HepG2 (cell line): Measurements from ENCODE around the gene COMMD7. TPM values are rescaled to one million over a fixed set of nuclear protein-coding genes. Genes with fewer than 3 reads are reported as not detected.

Experiments used
- CEBPG ChIP-seq: IDR thresholded peaks from 2 replicates; pipeline ENCODE4 v1.6.1; 2016
- RAD51 ChIP-seq: fragments of 450-650 bp; IDR thresholded peaks from 2 replicates; pipeline ENCODE4 v1.6.1; 2016; ENCODE audit warnings: borderline replicate concordance
- RXRA ChIP-seq: sonication (generic); formaldehyde crosslinking; IDR thresholded peaks from 2 replicates; pipeline ENCODE4 v1.5.1; 2020; ENCODE audit warnings: missing genetic modification reagents
- SATB2 ChIP-seq: sonication (generic); formaldehyde crosslinking; IDR thresholded peaks from 2 replicates; pipeline ENCODE4 v1.5.0; 2020; ENCODE audit warnings: missing genetic modification reagents
- SRSF9 ChIP-seq: fragments of 200-400 bp; formaldehyde crosslinking; IDR thresholded peaks from 2 replicates; pipeline ENCODE4 v1.6.1; 2018; ENCODE audit warnings: borderline replicate concordance, mild to moderate bottlenecking, low read depth, low read length; ENCODE audit not compliant: insufficient read depth, poor library complexity, severe bottlenecking
- ZBTB7A ChIP-seq: sonication (generic); formaldehyde crosslinking; IDR thresholded peaks from 2 replicates; pipeline ENCODE4 v1.8.0; 2022; ENCODE audit warnings: mild to moderate bottlenecking, missing genetic modification reagents
- ZFAT ChIP-seq: sonication (generic); formaldehyde crosslinking; conservative IDR thresholded peaks from 2 replicates; pipeline ENCODE4 v1.8.1; 2023; ENCODE audit warnings: missing genetic modification reagents, inconsistent platforms
- ZNF235 ChIP-seq: sonication (generic); formaldehyde crosslinking; IDR thresholded peaks from 2 replicates; pipeline ENCODE4 v1.8.1; 2023; ENCODE audit warnings: mild to moderate bottlenecking, missing genetic modification reagents, borderline replicate concordance
- ZNF296 ChIP-seq: sonication (generic); formaldehyde crosslinking; conservative IDR thresholded peaks from 2 replicates; pipeline ENCODE4 v1.5.0; 2020; ENCODE audit warnings: mild to moderate bottlenecking, missing genetic modification reagents
- ZNF777 ChIP-seq: sonication (generic); formaldehyde crosslinking; IDR thresholded peaks from 2 replicates; pipeline ENCODE4 v1.4.0; 2020; ENCODE audit warnings: missing genetic modification reagents
- ZNF83 ChIP-seq: sonication (generic); formaldehyde crosslinking; IDR thresholded peaks from 2 replicates; pipeline ENCODE4 v1.4.0; 2020; ENCODE audit warnings: missing genetic modification reagents, mild to moderate bottlenecking, borderline replicate concordance
- polyA plus RNA-seq, 8 experiments: library from polyadenylated mRNA; depleted of rRNA in 3 of 8; stranded (reverse) in 7 of 8; unstranded in 1 of 8; fragments of >200 nt; fragmentation: Illumina TruSeq in 4 of 8; extraction: Trizol in 4 of 8; gene quantifications; 2 replicates each; pipeline versions ENCODE4 v1.2.1 to v1.2.3, GENCODE V29; 2011 to 2016; ENCODE audit warnings: low read depth in 4 of 8, missing spikeins in 1 of 8, mixed read lengths in 1 of 8; ENCODE audit not compliant: insufficient read depth in 1 of 8
- total RNA-seq, 5 experiments: library from RNA; depleted of rRNA; stranded (reverse); fragments of >200 nt; fragmentation: Illumina TruSeq; extraction: Trizol; gene quantifications; 2 replicates each; pipeline ENCODE4 v1.2.3, GENCODE V29; 2016; ENCODE audit warnings: low read depth in 1 of 5
- TF ChIP-seq, protein P1 (sequence below): sonication (generic); formaldehyde crosslinking; IDR thresholded peaks from 2 replicates; pipeline ENCODE4 v1.5.0; 2020; ENCODE audit warnings: missing genetic modification reagents
- TF ChIP-seq, protein P2 (sequence below): sonication (generic); formaldehyde crosslinking; IDR thresholded peaks from 2 replicates; pipeline ENCODE4 v1.9.0; 2022; ENCODE audit warnings: missing genetic modification reagents, mild to moderate bottlenecking, borderline replicate concordance
- TF ChIP-seq, protein P3 (sequence below): sonication (generic); formaldehyde crosslinking; IDR thresholded peaks from 2 replicates; pipeline ENCODE4 v1.5.0; 2020; ENCODE audit warnings: missing genetic modification reagents, mild to moderate bottlenecking, borderline replicate concordance
- TF ChIP-seq, protein P4 (sequence below): sonication (generic); formaldehyde crosslinking; IDR thresholded peaks from 2 replicates; pipeline ENCODE4 v1.5.1; 2020; ENCODE audit warnings: missing genetic modification reagents, mild to moderate bottlenecking, borderline replicate concordance
- TF ChIP-seq, protein P5 (sequence below): sonication (generic); formaldehyde crosslinking; IDR thresholded peaks from 2 replicates; pipeline ENCODE4 v1.4.0; 2020; ENCODE audit warnings: mild to moderate bottlenecking, missing genetic modification reagents
- TF ChIP-seq, protein P6 (sequence below): sonication (generic); formaldehyde crosslinking; IDR thresholded peaks from 2 replicates; pipeline ENCODE4 v1.5.0; 2020; ENCODE audit warnings: mild to moderate bottlenecking, missing genetic modification reagents

COMMD7 gene
- total and polyA plus RNA-seq, 2 of the 13 experiments (the other 11 are each of a cell fraction or from before 2014, with no cell fraction given), result 42.1 to 53.3 TPM

DNA sequence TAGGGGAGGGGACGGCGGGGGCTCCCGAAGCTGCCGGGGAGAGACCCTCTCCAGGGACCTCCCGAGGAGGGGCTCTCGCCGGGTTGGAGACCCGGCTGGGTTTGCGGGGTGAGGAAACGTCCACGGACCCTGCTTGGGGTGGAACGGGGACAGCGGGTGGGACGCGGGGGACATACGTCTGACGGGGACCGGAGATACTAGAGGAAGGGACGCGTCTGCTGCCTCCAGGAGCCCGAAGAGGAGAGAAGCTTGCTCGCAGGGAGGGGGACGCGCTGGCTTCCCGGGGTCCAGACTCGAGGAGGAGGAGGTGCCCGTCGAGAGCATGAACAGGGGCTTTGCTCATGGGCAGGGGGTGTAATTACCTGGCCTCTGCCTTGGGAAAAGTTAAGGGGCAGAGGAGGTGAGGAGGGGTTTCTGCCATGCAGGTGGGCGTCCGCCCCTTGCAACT lies 19.5 kb upstream of the COMMD7 start (continued):
- TF ChIP-seq, protein P1, sequence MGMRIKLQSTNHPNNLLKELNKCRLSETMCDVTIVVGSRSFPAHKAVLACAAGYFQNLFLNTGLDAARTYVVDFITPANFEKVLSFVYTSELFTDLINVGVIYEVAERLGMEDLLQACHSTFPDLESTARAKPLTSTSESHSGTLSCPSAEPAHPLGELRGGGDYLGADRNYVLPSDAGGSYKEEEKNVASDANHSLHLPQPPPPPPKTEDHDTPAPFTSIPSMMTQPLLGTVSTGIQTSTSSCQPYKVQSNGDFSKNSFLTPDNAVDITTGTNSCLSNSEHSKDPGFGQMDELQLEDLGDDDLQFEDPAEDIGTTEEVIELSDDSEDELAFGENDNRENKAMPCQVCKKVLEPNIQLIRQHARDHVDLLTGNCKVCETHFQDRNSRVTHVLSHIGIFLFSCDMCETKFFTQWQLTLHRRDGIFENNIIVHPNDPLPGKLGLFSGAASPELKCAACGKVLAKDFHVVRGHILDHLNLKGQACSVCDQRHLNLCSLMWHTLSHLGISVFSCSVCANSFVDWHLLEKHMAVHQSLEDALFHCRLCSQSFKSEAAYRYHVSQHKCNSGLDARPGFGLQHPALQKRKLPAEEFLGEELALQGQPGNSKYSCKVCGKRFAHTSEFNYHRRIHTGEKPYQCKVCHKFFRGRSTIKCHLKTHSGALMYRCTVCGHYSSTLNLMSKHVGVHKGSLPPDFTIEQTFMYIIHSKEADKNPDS (CRISPR knock-in tag), result no peak
- TF ChIP-seq, protein P2, sequence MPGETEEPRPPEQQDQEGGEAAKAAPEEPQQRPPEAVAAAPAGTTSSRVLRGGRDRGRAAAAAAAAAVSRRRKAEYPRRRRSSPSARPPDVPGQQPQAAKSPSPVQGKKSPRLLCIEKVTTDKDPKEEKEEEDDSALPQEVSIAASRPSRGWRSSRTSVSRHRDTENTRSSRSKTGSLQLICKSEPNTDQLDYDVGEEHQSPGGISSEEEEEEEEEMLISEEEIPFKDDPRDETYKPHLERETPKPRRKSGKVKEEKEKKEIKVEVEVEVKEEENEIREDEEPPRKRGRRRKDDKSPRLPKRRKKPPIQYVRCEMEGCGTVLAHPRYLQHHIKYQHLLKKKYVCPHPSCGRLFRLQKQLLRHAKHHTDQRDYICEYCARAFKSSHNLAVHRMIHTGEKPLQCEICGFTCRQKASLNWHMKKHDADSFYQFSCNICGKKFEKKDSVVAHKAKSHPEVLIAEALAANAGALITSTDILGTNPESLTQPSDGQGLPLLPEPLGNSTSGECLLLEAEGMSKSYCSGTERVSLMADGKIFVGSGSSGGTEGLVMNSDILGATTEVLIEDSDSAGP (CRISPR knock-in tag), result 0 out of 2 replicates have a peak, but pooled peaks have one; percentile 83
- TF ChIP-seq ZNF296 (CRISPR knock-in tag) (no peak), RXRA (CRISPR knock-in tag) (0 out of 2 replicates have a peak, but pooled peaks have one; percentile 49), ZNF777 (peak; percentile 52; the same call in 1 of the 2 replicates), ZNF235 (CRISPR knock-in tag) (no peak), ZBTB7A (CRISPR knock-in tag) (no peak), SATB2 (CRISPR knock-in tag) (no peak), SRSF9 (no peak), CEBPG (CRISPR knock-in tag) (no peak), RAD51 (no peak), ZFAT (CRISPR knock-in tag) (no peak), ZNF83 (CRISPR knock-in tag) (no peak)
- TF ChIP-seq, protein P3, sequence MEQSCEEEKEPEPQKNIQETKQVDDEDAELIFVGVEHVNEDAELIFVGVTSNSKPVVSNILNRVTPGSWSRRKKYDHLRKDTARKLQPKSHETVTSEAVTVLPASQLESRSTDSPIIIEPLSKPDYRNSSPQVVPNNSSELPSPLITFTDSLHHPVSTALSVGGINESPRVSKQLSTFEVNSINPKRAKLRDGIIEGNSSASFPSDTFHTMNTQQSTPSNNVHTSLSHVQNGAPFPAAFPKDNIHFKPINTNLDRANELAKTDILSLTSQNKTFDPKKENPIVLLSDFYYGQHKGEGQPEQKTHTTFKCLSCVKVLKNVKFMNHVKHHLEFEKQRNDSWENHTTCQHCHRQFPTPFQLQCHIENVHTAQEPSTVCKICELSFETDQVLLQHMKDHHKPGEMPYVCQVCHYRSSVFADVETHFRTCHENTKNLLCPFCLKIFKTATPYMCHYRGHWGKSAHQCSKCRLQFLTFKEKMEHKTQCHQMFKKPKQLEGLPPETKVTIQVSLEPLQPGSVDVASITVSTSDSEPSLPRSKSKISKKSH, result peak; percentile 93
- TF ChIP-seq, protein P4, sequence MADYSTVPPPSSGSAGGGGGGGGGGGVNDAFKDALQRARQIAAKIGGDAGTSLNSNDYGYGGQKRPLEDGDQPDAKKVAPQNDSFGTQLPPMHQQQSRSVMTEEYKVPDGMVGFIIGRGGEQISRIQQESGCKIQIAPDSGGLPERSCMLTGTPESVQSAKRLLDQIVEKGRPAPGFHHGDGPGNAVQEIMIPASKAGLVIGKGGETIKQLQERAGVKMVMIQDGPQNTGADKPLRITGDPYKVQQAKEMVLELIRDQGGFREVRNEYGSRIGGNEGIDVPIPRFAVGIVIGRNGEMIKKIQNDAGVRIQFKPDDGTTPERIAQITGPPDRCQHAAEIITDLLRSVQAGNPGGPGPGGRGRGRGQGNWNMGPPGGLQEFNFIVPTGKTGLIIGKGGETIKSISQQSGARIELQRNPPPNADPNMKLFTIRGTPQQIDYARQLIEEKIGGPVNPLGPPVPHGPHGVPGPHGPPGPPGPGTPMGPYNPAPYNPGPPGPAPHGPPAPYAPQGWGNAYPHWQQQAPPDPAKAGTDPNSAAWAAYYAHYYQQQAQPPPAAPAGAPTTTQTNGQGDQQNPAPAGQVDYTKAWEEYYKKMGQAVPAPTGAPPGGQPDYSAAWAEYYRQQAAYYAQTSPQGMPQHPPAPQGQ (CRISPR knock-in tag), result no peak; the same call in 1 of the 2 replicates
- TF ChIP-seq, protein P5, sequence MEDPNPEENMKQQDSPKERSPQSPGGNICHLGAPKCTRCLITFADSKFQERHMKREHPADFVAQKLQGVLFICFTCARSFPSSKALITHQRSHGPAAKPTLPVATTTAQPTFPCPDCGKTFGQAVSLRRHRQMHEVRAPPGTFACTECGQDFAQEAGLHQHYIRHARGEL (CRISPR knock-in tag), result 0 out of 2 replicates have a peak, but pooled peaks have one; percentile 8
- TF ChIP-seq, protein P6, sequence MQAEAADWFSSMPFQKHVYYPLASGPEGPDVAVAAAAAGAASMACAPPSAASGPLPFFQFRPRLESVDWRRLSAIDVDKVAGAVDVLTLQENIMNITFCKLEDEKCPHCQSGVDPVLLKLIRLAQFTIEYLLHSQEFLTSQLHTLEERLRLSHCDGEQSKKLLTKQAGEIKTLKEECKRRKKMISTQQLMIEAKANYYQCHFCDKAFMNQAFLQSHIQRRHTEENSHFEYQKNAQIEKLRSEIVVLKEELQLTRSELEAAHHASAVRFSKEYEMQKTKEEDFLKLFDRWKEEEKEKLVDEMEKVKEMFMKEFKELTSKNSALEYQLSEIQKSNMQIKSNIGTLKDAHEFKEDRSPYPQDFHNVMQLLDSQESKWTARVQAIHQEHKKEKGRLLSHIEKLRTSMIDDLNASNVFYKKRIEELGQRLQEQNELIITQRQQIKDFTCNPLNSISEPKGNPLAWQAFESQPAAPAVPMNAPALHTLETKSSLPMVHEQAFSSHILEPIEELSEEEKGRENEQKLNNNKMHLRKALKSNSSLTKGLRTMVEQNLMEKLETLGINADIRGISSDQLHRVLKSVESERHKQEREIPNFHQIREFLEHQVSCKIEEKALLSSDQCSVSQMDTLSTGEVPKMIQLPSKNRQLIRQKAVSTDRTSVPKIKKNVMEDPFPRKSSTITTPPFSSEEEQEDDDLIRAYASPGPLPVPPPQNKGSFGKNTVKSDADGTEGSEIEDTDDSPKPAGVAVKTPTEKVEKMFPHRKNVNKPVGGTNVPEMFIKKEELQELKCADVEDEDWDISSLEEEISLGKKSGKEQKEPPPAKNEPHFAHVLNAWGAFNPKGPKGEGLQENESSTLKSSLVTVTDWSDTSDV (CRISPR knock-in tag), result peak; percentile 95; the same call in 1 of the 2 replicates
